CD4-positive, alpha-beta T cell treated with Interleukin-15 for 4 hours (primary cell): Measurements from ENCODE around the gene TBC1D16.

Experiments
- DNase-seq: peaks from one replicate; pipeline ENCODE4 v3.0.0-alpha.2; 2020; ENCODE audit warnings: low spot score

The TBC1D16 gene

DNA sequence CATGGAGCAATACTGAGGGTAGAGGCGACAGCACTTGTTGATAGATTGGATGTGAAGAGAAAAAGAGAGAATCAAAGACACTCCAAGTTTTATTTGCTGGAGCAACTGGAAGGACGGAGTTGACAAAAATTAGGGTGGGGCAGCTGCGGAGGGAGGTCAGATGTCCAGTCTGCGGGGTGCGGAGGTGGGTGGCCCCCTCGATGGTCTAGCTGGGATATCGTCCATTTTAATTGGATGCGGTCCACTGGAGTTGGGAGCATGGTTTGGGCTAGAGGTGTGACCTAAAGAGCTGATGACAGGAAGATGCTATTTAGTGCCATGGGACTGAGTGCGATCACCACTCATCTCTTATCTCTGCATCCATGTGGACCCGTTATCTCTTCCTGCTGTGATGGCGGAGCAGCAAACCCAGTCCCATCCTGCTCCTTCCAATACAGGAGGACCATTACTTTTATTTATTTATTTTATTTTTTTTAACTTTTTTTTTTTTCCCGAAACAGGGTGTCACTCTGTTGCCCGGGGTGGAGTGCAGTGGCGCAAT is 148.2 kb downstream of the TBC1D16 start:
- no peak for DNase-seq

DNA sequence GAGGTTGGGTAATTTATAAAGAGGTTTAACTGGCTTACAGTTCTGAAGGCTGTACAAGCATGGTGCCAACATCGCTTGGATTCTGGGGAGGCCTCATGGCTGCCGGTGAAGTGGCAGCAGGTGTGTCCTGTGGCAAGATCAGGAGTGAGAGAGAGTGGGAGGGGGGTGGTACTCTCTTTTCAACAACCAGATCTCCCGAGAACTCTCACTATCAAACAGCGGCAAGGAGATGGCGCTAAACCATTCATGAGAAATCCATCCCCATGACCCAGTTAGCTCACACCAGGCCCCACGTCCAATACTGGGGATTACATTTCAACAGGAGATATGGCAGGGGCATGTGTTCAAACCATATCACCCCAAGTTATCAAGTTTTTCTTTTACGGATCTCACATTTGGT is 152.5 kb downstream of the TBC1D16 start:
- DNase-seq = no peak
